Measurements from ENCODE around the gene STAT1.

Gene STAT1

DNA sequence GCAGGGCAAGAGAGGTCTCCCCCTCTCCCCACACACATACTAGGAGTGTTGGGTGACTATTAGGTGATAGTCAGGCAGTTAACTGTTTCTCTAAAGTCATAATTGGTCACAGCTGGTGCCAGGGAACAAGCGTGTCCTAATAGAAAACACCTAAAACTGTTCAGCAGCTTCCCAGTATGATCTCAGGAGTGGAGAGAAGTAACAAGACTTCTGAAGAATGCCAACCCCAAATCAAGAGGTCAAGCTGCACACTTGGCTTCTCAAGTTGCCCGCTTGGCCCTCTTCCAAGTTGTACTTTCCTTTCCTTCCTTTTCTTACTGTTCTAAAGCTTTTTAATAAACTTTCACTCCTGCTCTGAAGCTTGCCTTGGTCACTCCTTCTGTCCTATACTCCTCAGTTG, 22.4 kb upstream of the STAT1 start:
- no peak for DNase-seq (ENCODE audit: low read depth)
- H3K4me3 ChIP-seq (ENCODE audit: control insufficient read depth, low read depth, low read length), result no peak overlapping the region
- TF ChIP-seq, protein P1, sequence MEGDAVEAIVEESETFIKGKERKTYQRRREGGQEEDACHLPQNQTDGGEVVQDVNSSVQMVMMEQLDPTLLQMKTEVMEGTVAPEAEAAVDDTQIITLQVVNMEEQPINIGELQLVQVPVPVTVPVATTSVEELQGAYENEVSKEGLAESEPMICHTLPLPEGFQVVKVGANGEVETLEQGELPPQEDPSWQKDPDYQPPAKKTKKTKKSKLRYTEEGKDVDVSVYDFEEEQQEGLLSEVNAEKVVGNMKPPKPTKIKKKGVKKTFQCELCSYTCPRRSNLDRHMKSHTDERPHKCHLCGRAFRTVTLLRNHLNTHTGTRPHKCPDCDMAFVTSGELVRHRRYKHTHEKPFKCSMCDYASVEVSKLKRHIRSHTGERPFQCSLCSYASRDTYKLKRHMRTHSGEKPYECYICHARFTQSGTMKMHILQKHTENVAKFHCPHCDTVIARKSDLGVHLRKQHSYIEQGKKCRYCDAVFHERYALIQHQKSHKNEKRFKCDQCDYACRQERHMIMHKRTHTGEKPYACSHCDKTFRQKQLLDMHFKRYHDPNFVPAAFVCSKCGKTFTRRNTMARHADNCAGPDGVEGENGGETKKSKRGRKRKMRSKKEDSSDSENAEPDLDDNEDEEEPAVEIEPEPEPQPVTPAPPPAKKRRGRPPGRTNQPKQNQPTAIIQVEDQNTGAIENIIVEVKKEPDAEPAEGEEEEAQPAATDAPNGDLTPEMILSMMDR (IDR thresholded peaks at IDR 0.05; ENCODE audit: control insufficient read depth, insufficient read depth, low read depth, low read length, missing control alignments), result no peak

DNA sequence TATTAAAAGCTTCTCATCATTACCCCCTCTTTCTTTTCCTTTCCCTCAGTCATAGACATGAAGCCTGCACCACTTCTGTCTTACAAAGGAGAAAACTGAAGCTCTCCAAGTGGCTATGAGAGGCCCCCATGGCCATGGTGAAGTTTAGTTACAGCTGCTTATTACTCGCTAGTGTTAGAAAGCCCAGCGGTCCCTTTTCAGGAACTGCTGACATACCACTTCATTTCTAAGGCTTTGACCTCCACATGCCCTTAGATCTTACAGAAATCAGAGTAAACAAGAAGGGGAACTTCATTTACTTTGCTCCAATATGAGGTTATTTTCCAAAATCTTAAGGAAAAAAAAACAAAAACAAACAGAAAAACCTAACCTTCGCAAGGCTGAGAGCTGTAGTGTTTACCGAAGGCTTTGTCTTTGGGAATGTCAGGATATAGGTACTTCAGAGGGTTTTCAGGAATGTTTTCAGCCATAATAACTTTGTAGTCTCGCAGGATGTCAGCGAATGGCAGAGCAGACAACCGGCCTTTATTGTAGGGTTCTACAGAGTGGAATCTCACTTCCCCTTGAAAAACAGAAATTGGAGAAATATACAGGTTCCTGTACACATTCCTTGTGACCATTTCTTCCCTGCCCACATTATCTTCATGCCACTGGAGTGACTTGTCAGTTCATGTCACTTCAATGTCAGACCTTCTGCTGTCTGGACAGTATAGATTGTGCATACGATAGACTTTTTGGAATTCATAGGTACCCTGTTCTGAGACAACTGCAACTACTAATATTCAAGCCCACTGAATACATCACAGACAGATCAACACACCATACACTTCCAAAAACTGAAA, 18.8 kb upstream of the STAT1 start:
- DNase-seq (ENCODE audit: low read depth), result no peak
- TF ChIP-seq, protein P1 (IDR thresholded peaks at IDR 0.05; ENCODE audit: control insufficient read depth, insufficient read depth, low read depth, low read length, missing control alignments), result no peak
- no peak overlapping the region for H3K4me3 ChIP-seq (ENCODE audit: control insufficient read depth, low read depth, low read length)

DNA sequence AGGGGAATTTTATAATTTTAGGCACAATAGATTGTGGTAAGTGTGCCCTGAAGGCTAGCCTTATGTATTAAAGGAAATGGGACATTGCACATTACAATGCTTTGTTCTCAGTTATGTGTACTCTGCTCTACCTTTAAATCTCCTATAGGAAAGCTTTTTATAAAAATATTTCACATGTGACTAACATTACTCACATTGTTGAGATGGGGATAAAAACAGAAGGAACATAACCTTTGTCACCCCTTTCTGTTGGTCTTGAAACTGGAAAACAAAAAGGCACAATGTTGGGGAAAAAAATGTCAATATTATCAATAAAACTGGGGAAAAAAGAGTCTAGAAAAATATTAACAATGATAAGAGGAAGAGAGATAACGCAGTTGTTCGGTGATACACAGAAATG, 17.3 kb upstream of the STAT1 start:
- TF ChIP-seq, protein P1 (IDR thresholded peaks at IDR 0.05; ENCODE audit: control insufficient read depth, insufficient read depth, low read depth, low read length, missing control alignments), result no peak
- no peak for DNase-seq (ENCODE audit: low read depth)
- no peak overlapping the region for H3K4me3 ChIP-seq (ENCODE audit: control insufficient read depth, low read depth, low read length)

DNA sequence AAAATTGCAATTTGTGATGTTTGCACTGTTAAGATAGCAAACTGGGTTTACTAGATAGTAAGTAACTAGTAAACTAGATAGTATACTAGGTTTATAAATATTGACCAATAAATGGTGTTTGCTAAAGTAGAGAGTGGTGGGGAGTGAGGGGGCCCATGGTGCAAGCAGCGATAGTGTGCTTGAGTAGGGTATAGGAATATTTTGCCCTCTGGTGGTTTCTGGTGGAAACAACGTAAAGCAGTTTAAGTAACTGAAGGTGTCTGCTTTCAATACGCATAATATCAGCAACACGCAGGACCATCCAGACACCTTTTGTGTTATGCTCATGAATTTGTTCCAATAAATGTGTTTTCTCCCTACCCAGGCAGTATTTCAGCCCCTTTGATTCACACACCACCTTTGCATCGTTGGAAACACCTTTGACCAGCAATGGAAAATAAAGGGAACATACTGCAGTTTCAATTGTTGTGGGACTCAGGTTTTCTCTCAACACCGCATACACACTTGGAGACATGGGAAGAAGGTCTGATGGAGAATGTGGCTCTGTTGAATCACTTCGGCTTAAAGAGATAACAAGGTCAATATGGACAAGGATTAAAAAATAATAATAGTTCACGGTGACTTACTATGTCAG, 16.7 kb upstream of the STAT1 start:
- no peak for DNase-seq (ENCODE audit: low read depth)
- H3K4me3 ChIP-seq (ENCODE audit: control insufficient read depth, low read depth, low read length), result no peak overlapping the region
- TF ChIP-seq, protein P1 (IDR thresholded peaks at IDR 0.05; ENCODE audit: control insufficient read depth, insufficient read depth, low read depth, low read length, missing control alignments), result peak; percentile 61

DNA sequence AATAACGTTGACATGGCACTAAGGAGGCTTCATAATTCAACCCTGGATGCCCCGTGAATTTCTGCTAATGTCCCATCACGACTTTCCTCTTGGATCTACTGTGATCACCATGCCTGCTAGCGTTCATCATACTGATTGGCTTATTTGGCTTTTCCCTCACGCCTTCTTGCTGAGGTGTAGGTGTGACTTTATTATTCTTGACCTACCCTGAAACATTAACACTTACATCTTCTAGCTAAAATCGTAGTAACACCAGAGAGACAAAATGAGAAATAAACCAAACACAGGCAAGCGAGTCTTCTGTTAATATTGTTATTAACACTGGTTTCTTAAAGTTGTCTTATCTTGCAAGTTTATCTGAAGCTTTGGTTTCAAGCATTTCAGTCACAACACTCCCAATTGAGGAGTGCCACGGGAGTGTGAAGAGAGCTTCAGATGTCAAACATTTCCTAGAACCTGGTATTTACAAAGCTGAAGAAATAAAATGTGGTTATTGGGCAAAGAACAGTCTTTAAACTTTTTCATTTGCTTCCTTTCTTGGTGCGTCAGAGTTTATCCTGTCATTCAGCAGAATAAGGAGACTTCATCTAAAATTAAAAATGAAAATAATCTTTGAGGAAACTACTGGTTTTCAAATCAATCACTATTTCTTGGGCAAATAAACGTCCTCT, 15.4 kb upstream of the STAT1 start:
- no peak overlapping the region for H3K4me3 ChIP-seq (ENCODE audit: control insufficient read depth, low read depth, low read length)
- TF ChIP-seq, protein P1 (IDR thresholded peaks at IDR 0.05; ENCODE audit: control insufficient read depth, insufficient read depth, low read depth, low read length, missing control alignments), result no peak
- no peak for DNase-seq (ENCODE audit: low read depth)

DNA sequence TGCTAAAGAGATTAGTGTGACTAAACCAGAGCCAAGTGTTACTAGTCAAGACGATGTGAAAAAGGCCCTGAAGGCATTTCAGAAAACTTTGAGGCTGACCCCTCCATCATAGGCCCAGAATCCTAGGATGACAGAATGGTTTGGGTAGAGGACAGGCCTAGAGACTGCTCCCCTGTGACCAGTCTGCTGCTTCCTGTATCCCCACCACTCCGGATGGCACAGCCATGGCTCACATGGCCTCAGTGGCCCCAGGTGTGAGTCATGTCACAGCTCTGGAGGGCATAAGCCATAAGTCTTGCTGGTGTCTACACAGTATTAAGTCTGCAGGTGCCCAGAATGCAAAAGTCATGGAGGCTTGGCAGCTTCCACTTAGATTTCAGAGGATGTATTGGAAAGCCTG, 12.4 kb upstream of the STAT1 start:
- no peak overlapping the region for H3K4me3 ChIP-seq (ENCODE audit: control insufficient read depth, low read depth, low read length)

More for the DNA sequence above, 12.4 kb upstream of the STAT1 start:
- TF ChIP-seq, protein P1 (IDR thresholded peaks at IDR 0.05; ENCODE audit: control insufficient read depth, insufficient read depth, low read depth, low read length, missing control alignments), result no peak
- DNase-seq (ENCODE audit: low read depth), result no peak
